Chondrocyte (in vitro differentiated cells): ENCODE data around the gene CAPN15. TPM values are rescaled to one million over a fixed set of nuclear protein-coding genes. Genes with fewer than 3 reads are reported as not detected.

Experiments used
- DNase-seq: peaks from one replicate; pipeline ENCODE4 v3.0.0; 2021; ENCODE audit warnings: mixed read lengths, low spot score
- H3K27ac Mint-ChIP-seq: one replicate; pipeline ENCODE4 v1.8.0; 2021; ENCODE audit warnings: mild to moderate bottlenecking, moderate library complexity, mixed read lengths; ENCODE audit not compliant: unreplicated experiment
- H3K27me3 Mint-ChIP-seq: 2 replicates; pipeline ENCODE4 v1.8.0; 2021; ENCODE audit warnings: low read depth, mixed read lengths
- H3K36me3 Mint-ChIP-seq: 2 replicates; pipeline ENCODE4 v1.8.0; 2021; ENCODE audit warnings: low read depth, mixed read lengths
- H3K4me1 Mint-ChIP-seq: 2 replicates; pipeline ENCODE4 v1.8.0; 2021; ENCODE audit warnings: low read depth, mild to moderate bottlenecking, mixed read lengths
- H3K4me3 Mint-ChIP-seq: one replicate; pipeline ENCODE4 v1.8.0; 2021; ENCODE audit warnings: mild to moderate bottlenecking, moderate library complexity, mixed read lengths; ENCODE audit not compliant: unreplicated experiment
- H3K9me3 Mint-ChIP-seq: 2 replicates; pipeline ENCODE4 v1.8.0; 2021; ENCODE audit warnings: low read depth, mixed read lengths
- CTCF ChIP-seq: fragments of 200-600 bp; sonication (generic); IDR thresholded peaks from 2 replicates; pipeline ENCODE4 v1.5.0; 2021; ENCODE audit warnings: antibody characterized with exemption, mild to moderate bottlenecking, moderate library complexity
- total RNA-seq: library from RNA; stranded (reverse); gene quantifications from 3 replicates; pipeline ENCODE4 v1.2.1, GENCODE V29; 2021

CAPN15 gene
- total RNA-seq, 1 donor from 2014 or later, result 28.8 TPM

- DNase-seq, result no peak
- Mint-ChIP-seq H3K4me3 (no peak overlapping the region), H3K4me1 (peaks cover 23% of the 10 kb centered on the region), H3K36me3 (no peaks in the 10 kb centered on the region), H3K9me3 (no peaks in the 10 kb centered on the region), H3K27me3 (no peaks in the 10 kb centered on the region), H3K27ac (no peak overlapping the region)
- TF ChIP-seq CTCF, result no peak
Observed at GRCh38 chr16:536746-537145, 9.2 kb downstream of the CAPN15 start.

- no peaks in the 10 kb centered on the region for H3K9me3 Mint-ChIP-seq
- no peaks in the 10 kb centered on the region for H3K36me3 Mint-ChIP-seq
- TF ChIP-seq CTCF, result peak; percentile 38
- no peak for DNase-seq
- H3K4me1 Mint-ChIP-seq, result peaks cover 23% of the 10 kb centered on the region
- no peak overlapping the region for H3K27ac Mint-ChIP-seq
- no peak overlapping the region for H3K4me3 Mint-ChIP-seq
- H3K27me3 Mint-ChIP-seq, result no peaks in the 10 kb centered on the region
Observed at GRCh38 chr16:537415-538335, 10.2 kb downstream of the CAPN15 start.

GRCh38 chr16:539901-540530, 12.5 kb downstream of the CAPN15 start:
- no peaks in the 10 kb centered on the region for H3K36me3 Mint-ChIP-seq
- no peak for DNase-seq
- peaks cover 18% of the 10 kb centered on the region for H3K4me1 Mint-ChIP-seq
- peak overlapping the region; percentile 70 for H3K27ac Mint-ChIP-seq
- no peaks in the 10 kb centered on the region for H3K9me3 Mint-ChIP-seq
- no peaks in the 10 kb centered on the region for H3K27me3 Mint-ChIP-seq
- H3K4me3 Mint-ChIP-seq, result no peak overlapping the region
- TF ChIP-seq CTCF, result peak; percentile 68

GRCh38 chr16:540645-541340, 13.3 kb downstream of the CAPN15 start:
- H3K9me3 Mint-ChIP-seq, result no peaks in the 10 kb centered on the region
- H3K4me1 Mint-ChIP-seq, result peaks cover 11% of the 10 kb centered on the region
- H3K27me3 Mint-ChIP-seq, result no peaks in the 10 kb centered on the region
- no peak overlapping the region for H3K27ac Mint-ChIP-seq
- DNase-seq, result no peak
- H3K4me3 Mint-ChIP-seq, result no peak overlapping the region
- no peak for TF ChIP-seq CTCF
- no peaks in the 10 kb centered on the region for H3K36me3 Mint-ChIP-seq
